ENCODE results near the gene CA7.
"Not testable (repeated sequence)": the region's sequence is repeated elsewhere in the genome, so short reads cannot be mapped to it uniquely, and the experiment has no call there.

CA7 gene

GRCh38 chr16:66874079-66874775, 30.0 kb downstream of the CA7 start:
- peak; percentile 6 for DNase-seq

DNA sequence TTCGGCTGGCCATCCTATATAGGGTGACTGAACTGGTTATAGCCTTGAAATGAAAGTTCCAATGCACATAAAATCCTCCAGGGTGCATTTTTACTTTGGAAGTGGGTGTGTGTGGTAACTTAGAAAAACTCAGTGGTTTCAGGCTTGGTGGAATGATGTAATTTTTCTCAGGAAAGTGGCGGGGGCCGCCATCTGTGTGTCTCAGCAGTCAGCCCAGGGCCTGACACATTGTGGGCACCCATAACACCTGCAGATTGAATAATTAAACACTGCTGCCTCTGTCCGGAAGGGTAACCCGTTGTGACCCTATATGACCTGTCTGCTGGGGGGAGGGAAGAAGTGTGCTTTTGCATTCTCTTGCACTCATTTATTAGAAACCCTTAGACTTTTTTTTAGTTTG, 33.9 kb downstream of the CA7 start:
- peak; percentile 7 for DNase-seq

- DNase-seq: peak; percentile 95
Observed at GRCh38 chr16:66880288-66881013, 36.2 kb downstream of the CA7 start, which contains the start of gene PDP2. Gene PDP2, plus strand, starts transcription at chr16:66880515. Its CDS starts 3,770 bp downstream, at chr16:66884285.

- no peak for DNase-seq
Observed at GRCh38 chr16:66881014-66881417, 36.8 kb downstream of the CA7 start.

GRCh38 chr16:66881560-66881959, 37.3 kb downstream of the CA7 start:
- DNase-seq: no peak

GRCh38 chr16:66881964-66882508, 37.8 kb downstream of the CA7 start:
- no peak for DNase-seq

DNA sequence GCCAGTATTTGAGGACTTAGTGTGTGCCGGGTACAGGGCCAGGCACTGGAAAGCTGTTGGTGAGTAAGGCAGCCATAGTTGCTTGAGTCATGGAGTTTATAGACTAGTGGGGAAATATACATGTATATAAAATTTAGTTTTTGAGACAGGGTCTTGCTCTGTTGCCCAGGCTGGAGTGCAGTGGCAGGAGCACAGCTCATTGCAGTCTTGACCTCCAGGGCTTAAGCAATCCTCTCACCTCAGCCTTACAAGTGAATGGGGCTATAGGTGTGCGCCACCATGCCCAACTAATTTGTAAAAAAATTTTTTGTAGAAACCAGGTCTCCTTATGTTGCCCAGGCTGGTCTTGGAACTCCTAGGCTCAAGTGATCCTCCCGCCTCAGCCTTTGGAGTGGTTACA, 38.5 kb downstream of the CA7 start:
- no peak for DNase-seq

- no peak for DNase-seq
Observed at GRCh38 chr16:66885491-66885890, 41.3 kb downstream of the CA7 start.

DNA sequence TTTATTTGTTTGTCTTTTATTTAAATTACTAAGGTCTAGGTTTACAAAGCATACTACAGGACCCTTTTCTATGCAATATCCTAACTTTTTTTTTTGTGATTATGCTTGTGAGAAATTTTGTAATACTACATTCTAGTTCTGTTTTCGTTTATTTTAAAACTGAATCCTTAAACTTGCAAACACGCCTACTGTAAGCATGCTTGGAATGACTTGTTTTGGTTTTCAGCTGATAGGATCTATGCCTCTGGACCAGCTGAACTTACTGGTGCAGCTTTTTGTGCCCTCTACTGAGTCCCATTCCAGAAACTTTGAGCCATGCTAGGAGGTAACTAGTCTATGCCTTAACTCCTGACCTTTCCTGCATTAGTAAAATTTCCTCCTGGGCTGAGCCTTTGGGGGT, 42.1 kb downstream of the CA7 start:
- no peak for DNase-seq

GRCh38 chr16:66886914-66887313, 42.7 kb downstream of the CA7 start:
- no peak for DNase-seq

DNA sequence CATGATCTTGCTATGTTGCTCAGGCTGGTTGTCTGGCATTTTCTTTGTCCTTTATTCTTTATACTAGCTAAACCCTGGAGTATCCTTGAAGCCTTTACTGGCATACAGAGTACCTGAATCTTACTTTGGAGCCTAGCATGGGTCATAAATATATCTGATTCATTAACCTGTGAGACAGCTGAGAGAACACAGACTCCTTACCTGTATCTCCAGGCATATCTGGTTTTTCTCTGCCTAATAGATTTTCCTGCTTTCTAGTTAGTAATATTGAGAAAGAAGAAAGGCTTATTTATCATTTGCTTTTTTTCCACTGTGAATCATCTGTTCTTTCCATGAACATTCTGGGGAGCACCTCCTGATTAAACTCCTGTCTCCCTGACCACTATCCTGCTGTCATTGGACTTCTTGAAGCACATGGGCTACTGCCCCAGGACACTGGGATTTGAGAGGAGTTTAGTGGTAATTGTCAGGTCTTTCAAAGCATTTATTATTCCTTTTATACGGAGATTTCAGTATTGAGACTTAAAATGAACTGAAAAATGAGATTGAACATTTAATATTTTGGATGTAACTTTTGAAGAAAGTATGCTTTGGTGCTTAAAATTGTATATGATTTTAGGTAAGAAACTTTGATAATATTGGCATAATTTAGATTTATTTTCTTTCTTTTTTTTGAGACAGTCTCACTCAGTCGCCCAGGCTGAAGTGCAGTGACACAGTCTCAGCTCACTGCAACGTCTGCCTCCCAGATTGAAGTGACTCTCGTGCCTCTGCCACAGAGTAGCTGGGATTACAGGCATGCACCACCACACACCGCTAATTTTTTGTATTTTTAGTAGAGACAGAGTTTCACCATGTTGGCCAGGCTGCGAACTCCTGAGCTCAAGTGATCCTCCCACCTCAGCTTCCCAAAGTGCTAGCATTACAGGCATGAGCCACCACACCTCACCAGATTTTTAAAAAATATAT, 44.7 kb downstream of the CA7 start:
- DNase-seq: no peak

DNA sequence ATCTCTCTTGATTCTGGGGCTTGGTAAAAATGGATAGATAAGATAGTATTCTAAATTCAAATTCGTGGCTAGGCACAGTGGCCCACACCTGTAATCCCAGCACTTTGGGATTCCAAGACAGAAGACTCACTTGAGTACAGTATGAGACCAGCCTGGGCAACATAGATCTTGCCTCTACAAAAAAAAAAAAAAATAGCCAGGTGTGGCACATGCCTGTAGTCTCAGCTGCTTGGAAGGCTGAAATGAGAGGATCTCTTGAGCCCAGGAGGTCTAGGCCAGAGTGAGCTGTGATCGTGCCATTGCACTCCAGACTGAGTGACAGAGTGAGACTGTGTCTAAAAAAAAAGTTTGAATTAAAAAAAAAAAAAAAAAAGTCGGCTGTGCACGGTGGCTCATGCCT, 45.4 kb downstream of the CA7 start:
- no peak for DNase-seq

GRCh38 chr16:66890799-66891198, 46.6 kb downstream of the CA7 start:
- no peak for DNase-seq

DNA sequence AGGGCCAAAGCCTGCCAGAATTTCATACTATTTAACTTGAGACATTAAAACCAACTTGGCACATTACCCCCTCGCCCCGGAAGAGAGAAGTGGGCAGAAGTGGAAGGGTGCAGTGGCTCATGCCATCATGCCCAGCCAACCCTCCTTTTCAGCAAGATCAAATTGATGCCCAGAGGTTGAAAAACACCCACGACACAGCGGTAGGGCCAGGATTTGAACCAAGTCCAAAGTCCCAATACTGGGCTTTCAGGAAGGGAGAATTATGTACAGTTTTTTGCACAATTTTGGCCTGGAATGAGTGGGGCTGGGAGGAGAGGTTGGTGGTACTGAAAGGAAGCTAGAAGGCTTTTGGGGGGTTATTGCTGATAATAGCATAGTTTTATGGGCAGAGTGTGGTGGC, 47.1 kb downstream of the CA7 start:
- no peak for DNase-seq

- DNase-seq: no peak
Observed at GRCh38 chr16:66891797-66892196, 47.6 kb downstream of the CA7 start.

DNA sequence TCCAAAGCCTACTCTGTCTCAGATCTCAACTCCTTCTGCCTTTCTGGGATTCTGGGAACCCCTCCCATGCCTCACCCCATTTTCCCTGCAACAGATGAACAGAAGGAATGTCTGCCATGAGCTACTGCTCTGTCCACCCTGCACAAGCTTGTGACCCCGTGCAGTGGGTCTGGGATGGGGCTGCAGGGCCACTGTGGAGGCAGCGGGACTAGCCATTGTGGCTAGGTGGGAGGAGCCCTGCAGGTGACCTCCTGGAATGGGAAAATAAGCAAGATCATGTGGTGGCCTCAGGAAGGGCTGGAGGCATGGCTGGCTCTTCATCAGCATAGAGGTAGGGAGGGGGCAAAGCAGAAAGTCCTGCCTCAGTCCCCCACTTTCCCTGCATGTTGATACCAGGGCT, 49.8 kb downstream of the CA7 start:
- DNase-seq: no peak

- peak; percentile 63 for DNase-seq
Observed at GRCh38 chr16:66894948-66895688, 50.9 kb downstream of the CA7 start.

- no peak for DNase-seq
Observed at GRCh38 chr16:66895689-66895979, 51.4 kb downstream of the CA7 start.

DNA sequence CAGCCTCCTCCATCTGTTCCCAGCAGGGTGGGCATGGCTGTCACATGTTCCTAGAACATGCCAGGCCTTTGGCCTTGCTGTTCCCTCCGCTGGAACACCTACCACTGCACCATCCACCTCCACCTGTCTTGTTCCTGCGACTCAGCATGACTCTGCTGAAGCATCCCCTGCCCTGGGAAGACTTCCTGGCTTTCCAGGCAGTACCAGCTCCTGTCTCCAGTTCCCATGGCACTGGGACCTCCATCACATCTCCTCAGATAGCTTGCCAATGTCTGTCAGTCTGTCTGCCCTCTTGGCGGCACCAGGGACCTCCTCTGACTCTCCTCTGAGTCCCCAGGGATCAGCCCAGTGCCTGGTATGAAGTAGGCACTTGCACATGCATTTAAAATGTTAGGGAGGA, 51.8 kb downstream of the CA7 start:
- DNase-seq: no peak

DNA sequence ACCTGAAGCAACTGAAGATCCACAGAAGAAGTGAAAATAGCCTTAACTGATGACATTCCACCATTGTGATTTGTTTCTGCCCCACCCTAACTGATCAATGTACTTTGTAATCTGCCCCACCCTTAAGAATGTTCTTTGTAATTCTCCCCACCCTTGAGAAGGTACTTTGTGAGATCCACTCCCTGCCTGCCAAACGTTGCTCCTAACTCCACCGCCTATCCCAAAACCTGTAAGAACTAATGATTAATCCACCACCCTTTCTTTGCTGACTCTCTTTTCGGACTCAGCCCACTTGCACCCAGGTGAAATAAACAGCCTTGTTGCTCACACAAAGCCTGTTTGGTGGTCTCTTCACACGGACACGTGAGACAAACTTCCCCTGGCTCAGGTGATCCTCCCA, 52.5 kb downstream of the CA7 start:
- DNase-seq: not testable (repeated sequence)

DNA sequence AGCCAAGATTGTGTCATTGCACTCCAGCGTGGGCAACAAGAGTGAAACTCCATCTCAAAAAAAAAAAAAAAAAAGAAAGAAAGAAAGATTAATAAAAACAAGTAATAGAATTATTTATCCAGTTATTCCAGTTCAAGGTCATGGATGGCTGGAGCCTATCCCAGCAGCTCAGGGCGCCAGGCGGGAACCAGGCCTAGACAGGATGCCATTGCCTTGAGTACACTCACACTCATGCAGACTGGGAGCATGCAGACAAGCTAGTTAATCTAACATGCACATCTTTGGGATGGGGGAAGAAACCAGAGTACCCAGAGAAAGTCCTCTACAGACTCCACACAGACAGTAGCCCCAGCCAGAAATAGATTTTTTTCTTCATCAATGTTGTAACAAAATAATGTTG, 54.0 kb downstream of the CA7 start:
- no peak for DNase-seq

DNA sequence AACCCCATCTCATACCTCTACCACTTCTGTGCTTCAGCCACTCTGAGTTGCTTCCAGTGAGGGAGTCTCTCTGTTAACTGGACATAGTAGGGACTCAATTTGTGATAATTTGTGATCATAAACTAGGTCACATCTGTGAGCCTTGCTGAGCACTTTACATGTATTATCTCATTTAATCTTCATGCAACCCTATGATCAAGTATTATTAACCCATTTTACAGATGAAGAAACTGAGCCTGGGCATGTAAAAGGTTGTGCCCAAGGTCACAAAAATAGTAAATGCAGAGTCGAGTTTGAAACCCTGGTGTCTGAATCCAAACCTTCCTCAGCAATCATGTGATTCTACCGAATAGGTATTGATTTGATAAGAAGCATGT, 54.7 kb downstream of the CA7 start:
- DNase-seq: no peak

Measured in CD4-positive, alpha-beta T cell treated with Interleukin-21 for 1 hour (primary cell).